GM12872 (cell line): Measurements from ENCODE around the gene PYGB.

Experiments
- TF ChIP-seq, protein P1 (sequence below): IDR thresholded peaks from 3 replicates; pipeline ENCODE4 v1.5.1; 2011; ENCODE audit warnings: low read depth, mild to moderate bottlenecking, low read length, moderate library complexity; ENCODE audit not compliant: insufficient read depth

Gene PYGB

DNA sequence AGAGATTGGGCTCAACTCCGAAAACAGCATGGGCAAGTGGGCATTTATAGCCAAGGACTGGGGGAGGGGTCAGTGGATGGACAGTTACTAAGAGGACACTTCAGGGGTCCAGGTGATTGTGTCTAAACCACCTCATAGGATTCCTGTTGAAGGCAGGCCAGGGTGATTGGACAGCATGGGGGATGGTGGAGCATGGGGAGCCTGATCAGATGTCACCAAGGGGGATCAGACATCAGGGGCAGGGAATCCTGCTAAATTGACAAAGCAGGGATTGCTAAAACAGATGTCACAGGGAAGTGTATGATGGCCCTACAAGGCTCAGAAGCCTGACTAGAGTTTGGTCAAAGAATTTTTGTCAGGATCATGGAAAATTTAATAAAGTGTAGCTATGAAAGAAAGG lies 2.4 kb upstream of the PYGB start:
- TF ChIP-seq, protein P1, sequence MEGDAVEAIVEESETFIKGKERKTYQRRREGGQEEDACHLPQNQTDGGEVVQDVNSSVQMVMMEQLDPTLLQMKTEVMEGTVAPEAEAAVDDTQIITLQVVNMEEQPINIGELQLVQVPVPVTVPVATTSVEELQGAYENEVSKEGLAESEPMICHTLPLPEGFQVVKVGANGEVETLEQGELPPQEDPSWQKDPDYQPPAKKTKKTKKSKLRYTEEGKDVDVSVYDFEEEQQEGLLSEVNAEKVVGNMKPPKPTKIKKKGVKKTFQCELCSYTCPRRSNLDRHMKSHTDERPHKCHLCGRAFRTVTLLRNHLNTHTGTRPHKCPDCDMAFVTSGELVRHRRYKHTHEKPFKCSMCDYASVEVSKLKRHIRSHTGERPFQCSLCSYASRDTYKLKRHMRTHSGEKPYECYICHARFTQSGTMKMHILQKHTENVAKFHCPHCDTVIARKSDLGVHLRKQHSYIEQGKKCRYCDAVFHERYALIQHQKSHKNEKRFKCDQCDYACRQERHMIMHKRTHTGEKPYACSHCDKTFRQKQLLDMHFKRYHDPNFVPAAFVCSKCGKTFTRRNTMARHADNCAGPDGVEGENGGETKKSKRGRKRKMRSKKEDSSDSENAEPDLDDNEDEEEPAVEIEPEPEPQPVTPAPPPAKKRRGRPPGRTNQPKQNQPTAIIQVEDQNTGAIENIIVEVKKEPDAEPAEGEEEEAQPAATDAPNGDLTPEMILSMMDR: no peak

DNA sequence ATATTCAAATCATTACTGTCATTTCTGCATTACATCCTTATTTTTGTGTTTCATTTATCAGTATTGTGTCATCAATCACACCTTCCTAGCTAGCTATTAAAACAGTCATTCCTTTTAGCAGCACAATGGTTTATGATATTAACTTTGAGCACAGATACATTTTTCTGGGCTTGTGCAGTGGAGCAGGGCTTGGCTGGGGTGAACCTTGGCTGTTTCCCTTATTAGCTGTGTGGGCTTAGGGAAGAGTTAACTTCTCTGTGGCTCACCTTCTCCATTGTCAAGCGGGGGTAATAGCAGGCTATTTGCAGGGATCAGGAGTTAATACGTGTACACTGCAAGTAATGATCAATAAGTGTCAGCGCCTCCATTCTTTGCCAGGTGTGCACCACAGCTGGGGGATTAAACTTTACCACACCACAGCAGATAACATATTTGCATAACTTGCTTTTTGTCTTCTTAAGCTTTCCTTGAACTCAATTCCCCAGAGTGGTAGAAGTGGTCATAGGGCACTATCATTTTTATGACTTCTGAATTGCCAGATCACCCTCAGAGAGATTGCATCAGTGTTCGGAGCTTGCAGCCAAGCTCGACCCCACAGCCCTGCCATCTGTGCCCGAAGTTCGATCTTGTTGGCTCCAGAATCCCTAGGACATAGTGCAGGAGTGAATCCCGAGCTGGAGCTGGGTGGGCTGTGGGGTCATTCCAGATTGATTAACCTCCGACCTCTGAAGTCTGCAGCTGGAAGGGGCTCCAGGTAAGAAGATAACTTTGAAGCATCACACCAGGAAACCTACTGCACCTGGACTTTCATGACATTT lies 1.5 kb upstream of the PYGB start:
- TF ChIP-seq, protein P1: no peak

DNA sequence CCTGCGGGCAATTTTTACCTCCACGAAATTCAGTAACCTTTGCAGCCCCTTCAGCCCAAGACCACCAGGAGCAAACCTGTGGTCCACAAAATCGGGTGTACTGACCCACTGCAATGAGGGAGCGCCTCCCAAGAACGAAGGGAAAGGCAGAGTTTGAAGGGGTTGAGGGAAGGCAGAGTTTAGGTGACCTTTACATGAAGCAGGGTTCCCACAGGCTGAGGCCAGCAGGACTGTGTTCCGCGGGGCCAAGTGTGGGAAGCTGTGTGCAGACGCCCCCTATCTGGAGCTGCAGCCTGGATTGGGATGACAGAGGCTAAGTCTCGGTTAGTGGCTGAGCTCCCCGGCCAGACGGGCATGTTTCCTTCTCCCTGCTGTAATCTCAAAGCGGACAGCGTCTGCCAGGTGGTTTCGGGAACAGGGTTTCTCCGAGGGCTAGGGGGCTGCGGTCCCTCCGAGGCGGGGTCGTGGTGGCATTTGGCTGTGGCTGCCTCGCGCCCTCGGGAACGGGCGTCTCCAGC lies 826 bp upstream of the PYGB start:
- TF ChIP-seq, protein P1: peak; percentile 36; the same call in 2 of the 3 replicates

DNA sequence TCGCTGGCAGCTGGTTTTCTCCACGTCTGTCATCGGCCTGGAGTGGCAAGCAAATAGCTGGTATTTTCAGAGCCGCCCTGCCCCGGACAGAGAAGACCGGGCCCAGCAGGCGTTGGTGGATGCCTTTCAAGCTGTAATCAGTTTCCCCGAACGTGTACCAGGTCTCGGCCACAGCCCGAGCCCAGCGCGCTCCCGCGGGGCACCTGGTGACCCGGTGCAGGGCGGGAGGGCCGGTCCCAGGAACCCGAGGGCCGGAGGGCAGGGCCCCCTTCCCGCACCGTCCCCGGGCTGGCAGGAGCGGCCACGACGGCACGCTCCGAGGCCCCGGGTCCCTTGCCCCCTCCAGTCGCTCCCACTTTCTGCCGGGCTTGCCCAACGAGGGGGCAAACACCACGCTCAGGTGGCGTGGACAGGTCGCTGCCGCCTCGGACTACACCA lies 348 bp upstream of the PYGB start:
- TF ChIP-seq, protein P1: no peak

DNA sequence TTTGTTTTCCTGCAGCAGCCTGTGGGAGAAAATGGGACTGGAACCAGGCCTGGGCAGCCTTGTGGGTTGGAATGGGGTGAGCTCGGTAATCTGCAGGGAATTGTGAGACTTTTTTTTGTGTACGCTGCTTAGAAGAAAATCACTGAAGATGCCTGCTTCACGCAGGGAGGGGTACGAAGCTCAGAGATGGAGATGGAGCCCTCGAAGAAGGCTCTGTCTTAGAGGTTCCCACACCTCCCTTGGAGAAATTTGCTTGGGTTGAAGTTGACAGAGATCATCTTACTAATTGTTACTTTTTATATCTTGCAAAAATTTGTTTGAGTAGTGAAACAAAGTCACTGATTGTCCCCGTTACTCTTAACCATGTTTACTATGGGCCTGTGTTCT lies 894 bp downstream of the PYGB start:
- TF ChIP-seq, protein P1: no peak

DNA sequence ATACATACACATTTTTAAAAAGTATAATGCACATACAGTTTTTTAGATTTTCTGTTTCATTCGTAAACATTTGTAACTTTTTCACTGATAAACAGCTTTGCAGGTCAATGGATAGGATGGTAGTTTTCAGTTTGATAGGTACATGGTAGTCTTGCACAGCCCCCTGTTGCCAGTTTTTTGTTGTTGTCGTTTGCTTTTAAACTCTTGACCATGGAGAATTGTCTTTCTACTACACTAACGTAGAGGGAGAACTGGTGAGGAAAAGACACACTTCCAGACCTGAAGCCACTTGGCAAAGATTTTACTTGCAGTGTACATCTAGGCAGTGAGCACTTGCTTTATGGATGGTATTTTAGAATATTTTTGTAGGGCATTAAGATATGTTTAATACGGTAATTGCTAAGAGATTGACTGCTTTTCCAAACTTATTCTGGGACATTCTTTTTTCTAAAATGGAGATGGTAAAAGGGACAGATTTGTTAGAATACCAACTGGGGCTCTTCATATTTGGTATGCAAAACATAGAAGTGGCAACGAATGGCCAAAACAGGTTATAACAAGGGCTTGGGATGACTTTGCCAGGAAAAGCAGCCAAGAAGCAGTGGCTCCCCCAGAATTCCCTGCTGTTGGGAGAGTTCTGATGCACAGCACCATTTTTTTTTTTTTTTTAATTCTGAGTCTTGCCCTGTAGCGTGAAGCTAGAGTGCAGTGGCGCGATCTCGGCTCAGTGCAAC lies 1.5 kb downstream of the PYGB start:
- TF ChIP-seq, protein P1: no peak

DNA sequence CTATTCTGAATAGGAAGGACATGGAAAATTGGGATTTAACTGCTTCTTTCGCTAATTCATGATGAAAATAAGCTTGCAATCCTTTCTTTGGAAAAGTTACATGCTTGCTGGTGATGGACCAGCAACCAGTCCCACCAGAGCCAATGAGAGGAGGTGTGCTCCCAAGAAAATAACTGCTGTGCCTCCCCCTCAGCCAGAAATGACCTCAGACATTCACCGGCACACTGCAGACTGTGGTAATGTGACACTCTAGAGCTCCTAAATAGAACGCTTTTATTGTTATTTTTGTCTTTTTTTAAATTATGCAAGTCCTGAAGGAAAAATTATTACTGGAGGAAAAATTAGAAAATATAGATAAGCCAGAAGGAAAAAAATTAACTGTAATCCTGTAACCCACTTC lies 2.6 kb downstream of the PYGB start:
- TF ChIP-seq, protein P1: no peak
